ENCODE data around the gene BORCS6.
"Not testable (repeated sequence)": the region's sequence is repeated elsewhere in the genome, so short reads cannot be mapped to it uniquely, and the experiment has no call there.

BORCS6 gene

GRCh38 chr17:8189711-8190477, at the start of gene BORCS6:
TSS of gene BORCS6 (minus strand) at chr17:8190180. CDS start at chr17:8190140, 40 bp downstream.
- DNase-seq (ENCODE audit: low read depth), result peak; percentile 96

- DNase-seq (ENCODE audit: low read depth), result no peak
These were observed 47.9 kb upstream of the BORCS6 start for GRCh38 chr17:8237886-8238285.

- no peak for DNase-seq (ENCODE audit: low read depth)
These were observed 47.2 kb upstream of the BORCS6 start for GRCh38 chr17:8237175-8237574.

GRCh38 chr17:8235676-8236075, 45.7 kb upstream of the BORCS6 start:
- no peak for DNase-seq (ENCODE audit: low read depth)

- DNase-seq (ENCODE audit: low read depth), result no peak
These were observed 44.6 kb upstream of the BORCS6 start for GRCh38 chr17:8234361-8235270.

- DNase-seq (ENCODE audit: low read depth), result no peak
These were observed 41.7 kb upstream of the BORCS6 start for GRCh38 chr17:8231701-8232100.

- no peak for DNase-seq (ENCODE audit: low read depth)
These were observed 37.2 kb upstream of the BORCS6 start for GRCh38 chr17:8227238-8227581.

- DNase-seq (ENCODE audit: low read depth), result no peak
These were observed 36.7 kb upstream of the BORCS6 start for GRCh38 chr17:8226536-8227237.

- no peak for DNase-seq (ENCODE audit: low read depth)
These were observed 36.0 kb upstream of the BORCS6 start for GRCh38 chr17:8225813-8226535.

- no peak for DNase-seq (ENCODE audit: low read depth)
These were observed 35.2 kb upstream of the BORCS6 start for GRCh38 chr17:8224891-8225812.

GRCh38 chr17:8223356-8224126, 33.6 kb upstream of the BORCS6 start:
- DNase-seq (ENCODE audit: low read depth), result no peak

GRCh38 chr17:8222630-8223355, 32.8 kb upstream of the BORCS6 start:
- DNase-seq (ENCODE audit: low read depth), result peak; percentile 73

GRCh38 chr17:8222380-8222629, 32.3 kb upstream of the BORCS6 start:
- peak; percentile 63 for DNase-seq (ENCODE audit: low read depth)

- no peak for DNase-seq (ENCODE audit: low read depth)
These were observed 31.8 kb upstream of the BORCS6 start for GRCh38 chr17:8221663-8222379.

- peak; percentile 81 for DNase-seq (ENCODE audit: low read depth)
These were observed 31.0 kb upstream of the BORCS6 start for GRCh38 chr17:8220783-8221662.

- DNase-seq (ENCODE audit: low read depth), result not testable (repeated sequence)
These were observed 24.0 kb upstream of the BORCS6 start for GRCh38 chr17:8214000-8214399.

GRCh38 chr17:8212312-8213180, 22.6 kb upstream of the BORCS6 start:
- no peak for DNase-seq (ENCODE audit: low read depth)

All from non-pigmented ciliary epithelial cell (primary cell).